Right lobe of liver (tissue), 4 donors: Measurements from ENCODE around the gene ZFAND3.

Source experiments
- POLR2A ChIP-seq: fragments of 450-650 bp; IDR thresholded peaks from one replicate; pipeline ENCODE4 v1.6.1; 2017; ENCODE audit warnings: antibody characterized with exemption, mild to moderate bottlenecking
- TF ChIP-seq, protein P1 (sequence below), 4 donors: fragments of 200-600 bp in 3 of 4; fragments of 450-650 bp in 1 of 4; IDR thresholded peaks; one replicate each; pipeline versions ENCODE4 v1.5.1 to v1.8.0; 2016 to 2022; ENCODE audit warnings: antibody characterized with exemption in 4 of 4, mild to moderate bottlenecking in 2 of 4
- donor health status: DM: no; HTN: no; CAD: no.
- donor health status: DM: no; HTN: no; CAD: no.
- donor health status: DM: no; HTN: yes; CAD: no.

DNA sequence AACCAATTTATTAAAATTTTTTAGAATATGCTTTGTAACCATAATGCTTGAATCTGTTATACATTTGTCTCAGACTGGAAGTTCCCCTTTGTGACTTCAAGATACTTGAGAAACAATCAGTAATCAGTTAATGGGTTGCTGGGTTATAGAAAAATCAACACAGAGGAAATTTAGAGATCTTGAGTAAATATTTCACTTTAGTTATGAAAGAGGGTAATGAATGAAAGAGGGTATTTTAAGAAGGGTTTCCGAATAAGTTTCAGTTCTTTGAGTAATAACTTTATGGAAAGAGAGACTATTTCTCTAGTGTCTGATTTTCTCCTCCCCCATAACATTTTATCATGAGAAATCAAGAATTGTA lies 21.4 kb downstream of the ZFAND3 start:
- TF ChIP-seq, protein P1, sequence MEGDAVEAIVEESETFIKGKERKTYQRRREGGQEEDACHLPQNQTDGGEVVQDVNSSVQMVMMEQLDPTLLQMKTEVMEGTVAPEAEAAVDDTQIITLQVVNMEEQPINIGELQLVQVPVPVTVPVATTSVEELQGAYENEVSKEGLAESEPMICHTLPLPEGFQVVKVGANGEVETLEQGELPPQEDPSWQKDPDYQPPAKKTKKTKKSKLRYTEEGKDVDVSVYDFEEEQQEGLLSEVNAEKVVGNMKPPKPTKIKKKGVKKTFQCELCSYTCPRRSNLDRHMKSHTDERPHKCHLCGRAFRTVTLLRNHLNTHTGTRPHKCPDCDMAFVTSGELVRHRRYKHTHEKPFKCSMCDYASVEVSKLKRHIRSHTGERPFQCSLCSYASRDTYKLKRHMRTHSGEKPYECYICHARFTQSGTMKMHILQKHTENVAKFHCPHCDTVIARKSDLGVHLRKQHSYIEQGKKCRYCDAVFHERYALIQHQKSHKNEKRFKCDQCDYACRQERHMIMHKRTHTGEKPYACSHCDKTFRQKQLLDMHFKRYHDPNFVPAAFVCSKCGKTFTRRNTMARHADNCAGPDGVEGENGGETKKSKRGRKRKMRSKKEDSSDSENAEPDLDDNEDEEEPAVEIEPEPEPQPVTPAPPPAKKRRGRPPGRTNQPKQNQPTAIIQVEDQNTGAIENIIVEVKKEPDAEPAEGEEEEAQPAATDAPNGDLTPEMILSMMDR (IDR thresholded peaks at IDR 0.05), result no peak
- TF ChIP-seq POLR2A, result no peak
